CD4-positive, CD25-positive, alpha-beta regulatory T cell (primary cell): ENCODE results near the gene ZCCHC13. TPM values are rescaled to one million over a fixed set of nuclear protein-coding genes. Genes with fewer than 3 reads are reported as not detected.

Experiments used
- ATAC-seq, 2 donors: fragments of 150-1000 bp; cut with Tn5 transposase; one replicate each; pipeline ENCODE4 v1.10.0; 2021; ENCODE audit warnings: low read depth in 2 of 2, moderate number of reproducible peaks in 2 of 2, moderate library complexity in 1 of 2
- DNase-seq, 3 donors: peaks; one replicate each; pipeline versions ENCODE4 v3.0.0 to v3.0.0-alpha.2; 2012 to 2022; ENCODE audit warnings: mixed read lengths in 1 of 3
- H3K27ac ChIP-seq: one replicate; pipeline ENCODE4 v1.7.0; 2013; ENCODE audit warnings: mild to moderate bottlenecking, low read length; ENCODE audit not compliant: insufficient read depth, poor library complexity, severe bottlenecking
- H3K27me3 ChIP-seq: one replicate; pipeline ENCODE4 v1.7.0; 2013; ENCODE audit warnings: low read length; ENCODE audit not compliant: control insufficient read depth, insufficient read depth
- H3K36me3 ChIP-seq: one replicate; pipeline ENCODE4 v1.7.0; 2013; ENCODE audit warnings: mild to moderate bottlenecking, low read length, moderate library complexity; ENCODE audit not compliant: control insufficient read depth, insufficient read depth
- H3K4me1 ChIP-seq: 2 replicates; pipeline ENCODE4 v1.7.0; 2013; ENCODE audit warnings: mild to moderate bottlenecking, low read length; ENCODE audit not compliant: insufficient read depth, control insufficient read depth, poor library complexity, severe bottlenecking
- H3K4me3 ChIP-seq: one replicate; pipeline ENCODE4 v1.7.0; 2013; ENCODE audit warnings: low read depth, mild to moderate bottlenecking, low read length, moderate library complexity
- H3K9me3 ChIP-seq, 2 experiments: 1 replicate in 1 of 2; 2 replicates in 1 of 2; pipeline ENCODE4 v1.7.0; 2013; ENCODE audit warnings: low read length in 2 of 2, mild to moderate bottlenecking in 1 of 2, moderate library complexity in 1 of 2; ENCODE audit not compliant: control insufficient read depth in 2 of 2
- H3K27ac Mint-ChIP-seq, 3 donors: one replicate each; pipeline ENCODE4 v1.8.0; 2020 to 2022; ENCODE audit warnings: mild to moderate bottlenecking in 3 of 3, mixed read lengths in 3 of 3, moderate library complexity in 2 of 3
- H3K27me3 Mint-ChIP-seq: one replicate; pipeline ENCODE4 v1.8.0; 2022; ENCODE audit warnings: mild to moderate bottlenecking, mixed read lengths
- H3K36me3 Mint-ChIP-seq: one replicate; pipeline ENCODE4 v1.8.0; 2020; ENCODE audit warnings: mixed read lengths
- H3K4me1 Mint-ChIP-seq, 4 donors: one replicate each; pipeline ENCODE4 v1.8.0; 2020 to 2022; ENCODE audit warnings: mixed read lengths in 4 of 4, mild to moderate bottlenecking in 1 of 4
- H3K4me3 Mint-ChIP-seq, 4 donors: one replicate each; pipeline ENCODE4 v1.8.0; 2020 to 2022; ENCODE audit warnings: mild to moderate bottlenecking in 4 of 4, mixed read lengths in 4 of 4, moderate library complexity in 3 of 4
- H3K9me3 Mint-ChIP-seq, 7 donors: one replicate each; pipeline ENCODE4 v1.8.0; 2020 to 2022; ENCODE audit warnings: mixed read lengths in 7 of 7, mild to moderate bottlenecking in 3 of 7, moderate library complexity in 2 of 7
- polyA plus RNA-seq, 4 donors: library from polyadenylated mRNA; unstranded; fragments of 300-500 nt; fragmentation: Illumina TruSeq; gene quantifications; one replicate each; pipeline ENCODE4 v1.2.3, GENCODE V29; 2021
- total RNA-seq: library from RNA; stranded (reverse); gene quantifications from one replicate; pipeline ENCODE4 v1.2.3, GENCODE V29; 2022

The ZCCHC13 gene
- total and polyA plus RNA-seq, 5 donors from 2014 or later, result not detected

DNA sequence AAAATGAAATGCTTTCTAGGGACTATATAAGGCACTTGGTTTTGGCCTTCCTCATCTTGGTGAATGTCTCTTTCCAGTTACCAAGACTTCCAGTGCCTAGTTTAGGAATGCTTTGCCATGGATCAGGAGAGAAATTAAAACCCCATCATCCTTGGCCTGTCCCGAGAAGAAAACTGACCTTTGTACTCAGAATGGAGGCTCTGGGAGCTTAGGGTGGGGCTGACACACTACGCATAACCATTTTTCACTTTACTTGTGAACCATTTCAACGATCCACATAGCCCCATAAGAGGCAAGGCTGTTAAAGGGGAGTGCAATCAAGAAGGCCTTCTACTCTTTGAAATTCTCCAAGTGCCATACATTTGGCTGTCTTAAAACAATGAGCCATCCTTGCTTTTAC is 26.7 kb upstream of the ZCCHC13 start:
- no peak overlapping the region for H3K4me3 Mint-ChIP-seq
- H3K4me1 Mint-ChIP-seq, result peaks cover 0 to 7% (median 3%) of the 10 kb centered on the region in 4 donors
- peaks cover 16% of the 10 kb centered on the region for H3K36me3 Mint-ChIP-seq
- H3K36me3 ChIP-seq, result peaks cover 60% of the 10 kb centered on the region
- H3K9me3 ChIP-seq, result no peaks in the 10 kb centered on the region
- ATAC-seq, result no peak
- no peaks in the 10 kb centered on the region for H3K4me1 ChIP-seq
- no peak overlapping the region for H3K27ac Mint-ChIP-seq
- H3K27ac ChIP-seq, result no peak overlapping the region
- no peak for DNase-seq
- H3K4me3 ChIP-seq, result no peak overlapping the region
- peaks cover 0 to 1% (median 0%) of the 10 kb centered on the region in 7 donors for H3K9me3 Mint-ChIP-seq
- H3K27me3 ChIP-seq, result no peaks in the 10 kb centered on the region
- no peaks in the 10 kb centered on the region for H3K27me3 Mint-ChIP-seq

DNA sequence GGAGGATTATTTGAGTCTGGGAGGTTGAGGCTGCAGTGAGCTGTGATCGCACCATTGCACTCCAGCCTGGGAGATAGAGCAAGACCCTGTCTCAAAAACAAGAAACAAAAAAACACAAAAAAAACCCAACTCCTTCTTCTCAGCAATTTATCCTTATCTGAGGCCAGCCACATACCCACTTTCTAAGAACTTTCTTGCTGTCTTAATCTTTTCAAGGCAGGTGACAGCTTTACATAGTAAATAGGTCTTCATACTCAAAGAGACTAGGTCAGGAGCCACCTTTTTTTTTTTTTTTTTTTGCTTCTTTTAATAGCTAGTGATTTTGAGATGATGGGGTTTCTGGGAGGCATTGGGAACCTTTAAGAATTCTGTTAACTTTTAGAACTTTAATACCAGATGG is 26.1 kb upstream of the ZCCHC13 start:
- peaks cover 16% of the 10 kb centered on the region for H3K36me3 Mint-ChIP-seq
- DNase-seq, result no peak

DNA sequence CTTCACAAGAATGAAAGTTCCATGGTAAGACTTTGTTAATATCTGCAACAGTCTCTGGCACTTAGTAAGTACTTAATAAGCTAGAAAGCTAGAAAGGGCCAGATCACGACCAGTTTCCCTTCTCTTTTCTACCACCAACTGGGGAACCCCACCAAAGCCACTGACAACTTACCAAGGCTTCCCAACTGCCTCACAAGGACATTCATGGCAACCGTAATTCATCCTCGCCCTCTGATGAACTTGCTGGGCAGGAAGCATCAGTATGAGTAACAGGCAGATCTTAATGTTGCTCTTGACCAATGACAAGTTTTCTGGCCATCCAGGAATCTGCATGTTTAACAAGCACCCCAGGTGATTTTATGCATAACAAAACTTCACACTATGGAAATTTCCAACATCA is 23.2 kb upstream of the ZCCHC13 start:
- DNase-seq, result no peak
- H3K4me3 ChIP-seq, result no peak overlapping the region
- no peaks in the 10 kb centered on the region for H3K27me3 Mint-ChIP-seq
- H3K9me3 ChIP-seq, result no peaks in the 10 kb centered on the region
- no peak overlapping the region for H3K27ac ChIP-seq
- ATAC-seq, result no peak
- no peak overlapping the region for H3K27ac Mint-ChIP-seq
- H3K27me3 ChIP-seq, result no peaks in the 10 kb centered on the region
- no peak overlapping the region for H3K4me3 Mint-ChIP-seq
- peaks cover 4% of the 10 kb centered on the region for H3K4me1 ChIP-seq
- H3K36me3 ChIP-seq, result peaks cover 59% of the 10 kb centered on the region
- peaks cover 7% of the 10 kb centered on the region for H3K36me3 Mint-ChIP-seq
- peaks cover 0 to 16% (median 9%) of the 10 kb centered on the region in 4 donors for H3K4me1 Mint-ChIP-seq
- peaks cover 0 to 1% (median 0%) of the 10 kb centered on the region in 7 donors for H3K9me3 Mint-ChIP-seq

More for the DNA sequence above, 26.1 kb upstream of the ZCCHC13 start:
- H3K27ac ChIP-seq, result no peak overlapping the region
- H3K27ac Mint-ChIP-seq, result no peak overlapping the region
- peaks cover 60% of the 10 kb centered on the region for H3K36me3 ChIP-seq
- H3K9me3 ChIP-seq, result no peaks in the 10 kb centered on the region
- peaks cover 0 to 7% (median 3%) of the 10 kb centered on the region in 4 donors for H3K4me1 Mint-ChIP-seq
- H3K27me3 ChIP-seq, result no peaks in the 10 kb centered on the region
- no peak overlapping the region for H3K4me3 ChIP-seq
- no peak overlapping the region for H3K4me3 Mint-ChIP-seq
- ATAC-seq, result no peak
- peaks cover 0 to 1% (median 0%) of the 10 kb centered on the region in 7 donors for H3K9me3 Mint-ChIP-seq
- no peaks in the 10 kb centered on the region for H3K4me1 ChIP-seq
- H3K27me3 Mint-ChIP-seq, result no peaks in the 10 kb centered on the region

DNA sequence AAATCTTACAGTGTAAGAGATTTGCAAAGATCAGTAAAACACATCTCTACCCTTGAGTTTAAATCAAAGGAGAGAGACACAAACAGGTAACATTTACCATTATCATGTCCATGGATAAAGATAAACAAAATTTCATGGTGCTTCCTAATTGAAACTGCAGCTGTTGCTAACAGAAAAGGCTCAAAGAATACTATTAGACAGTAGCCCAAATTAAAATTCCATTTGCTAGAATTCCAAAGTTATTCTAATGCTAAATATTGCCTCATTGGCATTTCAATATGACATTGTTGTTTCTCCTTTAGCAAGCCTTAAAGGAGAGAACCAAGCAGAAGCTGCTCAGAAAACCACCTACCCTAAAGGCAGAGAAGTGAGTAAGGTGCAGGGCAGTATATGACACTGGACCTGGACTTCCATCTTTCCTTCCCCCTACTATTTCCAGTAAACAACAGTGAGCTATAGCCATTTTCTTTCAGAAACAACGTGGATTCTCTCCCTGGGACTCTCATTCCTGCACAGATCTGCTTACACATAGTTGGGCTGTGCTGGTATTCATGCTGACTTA is 19.5 kb upstream of the ZCCHC13 start:
- H3K4me3 ChIP-seq, result no peak overlapping the region
- Mint-ChIP-seq H3K9me3 (no peaks in the 10 kb centered on the region), H3K27ac (peak overlapping the region in 1 of 3 donors; percentile 69), H3K4me1 (peaks cover 0 to 42% (median 19%) of the 10 kb centered on the region in 4 donors), H3K27me3 (no peaks in the 10 kb centered on the region), H3K36me3 (peaks cover 12% of the 10 kb centered on the region), H3K4me3 (peak overlapping the region in 1 of 4 donors; percentile 27)
- ATAC-seq, result no peak
- no peak overlapping the region for H3K27ac ChIP-seq
- no peaks in the 10 kb centered on the region for H3K27me3 ChIP-seq
- DNase-seq, result no peak
- H3K9me3 ChIP-seq, result no peaks in the 10 kb centered on the region
- H3K36me3 ChIP-seq, result peaks cover 49% of the 10 kb centered on the region
- peaks cover 19% of the 10 kb centered on the region for H3K4me1 ChIP-seq

DNA sequence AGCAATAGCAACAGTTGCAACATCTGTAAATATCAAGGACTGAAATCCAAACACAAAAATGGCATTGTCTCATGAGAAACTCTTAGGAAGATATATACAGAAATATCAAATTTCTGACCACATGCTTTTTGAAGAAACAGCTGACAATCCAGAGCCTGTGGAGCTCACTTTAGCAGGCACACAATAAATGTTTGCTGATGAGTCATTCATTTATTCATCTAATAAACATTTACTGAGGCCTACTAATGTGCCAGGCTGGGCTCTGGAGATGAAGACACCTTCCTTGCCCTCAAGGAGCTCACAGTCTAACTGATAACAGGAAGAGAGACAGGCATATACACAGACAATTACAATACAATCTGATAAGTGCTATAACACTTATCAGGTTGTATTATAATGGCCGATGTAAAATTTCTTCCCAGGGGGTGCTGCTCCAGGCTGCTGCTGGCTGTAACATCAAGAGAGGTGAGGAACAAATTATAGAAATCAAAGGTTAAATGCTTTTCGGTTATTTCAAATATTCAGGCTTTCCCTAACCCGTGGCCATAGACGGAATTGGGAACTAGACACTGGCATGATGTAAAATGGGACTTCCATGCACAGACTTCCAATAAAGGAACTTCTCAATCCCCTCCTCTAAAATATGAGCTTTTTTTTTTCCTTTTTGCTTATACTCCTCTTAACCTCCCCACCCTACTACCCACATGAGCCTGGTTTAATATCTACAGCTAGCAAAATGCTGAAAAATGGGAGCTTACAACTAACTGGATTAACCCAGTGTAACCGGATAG is 16.8 kb upstream of the ZCCHC13 start:
- Mint-ChIP-seq H3K36me3 (peaks cover 12% of the 10 kb centered on the region), H3K9me3 (peaks cover 0 to 1% (median 0%) of the 10 kb centered on the region in 7 donors), H3K4me1 (peaks cover 0 to 42% (median 17%) of the 10 kb centered on the region in 4 donors), H3K27ac (no peak overlapping the region), H3K27me3 (peaks cover 6% of the 10 kb centered on the region), H3K4me3 (no peak overlapping the region)
- Histone ChIP-seq H3K27me3 (no peaks in the 10 kb centered on the region), H3K4me1 (peaks cover 20% of the 10 kb centered on the region), H3K4me3 (no peak overlapping the region), H3K9me3 (no peaks in the 10 kb centered on the region), H3K27ac (no peak overlapping the region), H3K36me3 (peaks cover 25% of the 10 kb centered on the region)
- no peak for DNase-seq
- no peak for ATAC-seq

DNA sequence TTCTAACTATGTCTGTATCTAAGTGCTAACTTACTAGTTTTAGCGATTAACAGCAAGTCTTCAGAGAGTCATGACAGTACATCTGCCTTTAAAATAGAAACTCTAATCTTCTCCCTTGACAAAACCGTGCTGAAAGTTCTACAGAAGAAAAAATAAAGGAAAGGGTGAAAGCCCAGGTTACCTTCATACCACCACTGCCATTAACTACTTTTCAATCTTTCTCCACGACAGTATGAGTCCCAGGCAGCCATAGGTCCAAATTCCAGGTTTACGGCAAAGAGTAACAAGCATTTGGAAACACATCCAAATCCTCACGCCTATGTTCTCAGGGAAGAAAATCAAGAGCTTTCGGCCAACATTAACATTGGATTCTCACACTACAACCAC is 12.4 kb upstream of the ZCCHC13 start:
- no peaks in the 10 kb centered on the region for H3K27me3 ChIP-seq
- DNase-seq, result no peak

DNA sequence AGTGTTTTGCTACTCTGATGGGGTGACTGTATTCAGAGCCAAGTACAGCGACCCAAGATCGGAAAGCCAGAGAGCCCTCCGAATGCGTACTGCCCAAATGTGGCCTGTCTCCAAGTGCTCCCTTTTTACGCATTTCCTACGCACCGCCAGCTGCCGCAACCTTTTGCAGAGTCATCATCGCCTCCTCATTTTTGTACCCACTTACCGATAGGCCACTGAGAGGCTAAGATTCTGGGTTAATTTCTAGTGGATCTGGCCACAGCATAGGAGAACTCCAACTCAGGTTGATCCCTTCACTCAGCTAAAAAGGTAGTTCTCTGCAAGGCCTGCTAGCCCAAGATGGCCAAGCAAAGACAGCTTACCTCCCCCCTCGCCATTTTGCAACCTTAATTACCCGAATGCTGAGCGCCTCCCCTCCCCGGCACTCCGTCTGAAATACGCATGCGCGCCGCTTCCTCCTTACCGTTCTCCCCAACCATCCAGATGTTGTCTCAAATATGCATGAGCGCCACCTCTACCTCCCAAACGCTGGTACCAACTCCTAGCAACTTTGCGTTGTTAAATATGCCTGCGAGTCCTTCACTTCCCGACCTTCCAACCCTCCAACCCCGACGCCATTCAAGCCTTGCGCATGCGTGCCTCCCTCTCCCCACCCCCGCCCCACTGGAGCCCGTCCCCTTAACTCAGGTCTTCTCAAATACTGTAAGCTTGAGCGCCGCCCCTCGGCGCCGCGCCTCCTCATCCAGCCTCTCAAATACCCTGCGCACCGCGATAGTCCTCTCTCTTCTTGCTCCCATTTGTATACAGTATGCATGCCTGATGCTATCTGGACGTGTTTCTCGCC is 11.8 kb upstream of the ZCCHC13 start:
- H3K27me3 Mint-ChIP-seq, result peaks cover 12% of the 10 kb centered on the region

More for the DNA sequence above, 12.4 kb upstream of the ZCCHC13 start:
- Mint-ChIP-seq H3K27ac (peak overlapping the region; percentile 98), H3K36me3 (peaks cover 4% of the 10 kb centered on the region), H3K4me3 (peak overlapping the region; percentile 94 to 100 (median 97)), H3K4me1 (peaks cover 0 to 25% (median 11%) of the 10 kb centered on the region in 4 donors), H3K27me3 (peaks cover 12% of the 10 kb centered on the region), H3K9me3 (peaks cover 0 to 1% (median 0%) of the 10 kb centered on the region in 7 donors)
- peak overlapping the region; percentile 99 for H3K4me3 ChIP-seq
- peak overlapping the region; percentile 86 for H3K27ac ChIP-seq
- no peaks in the 10 kb centered on the region for H3K9me3 ChIP-seq
- H3K36me3 ChIP-seq, result peaks cover 8% of the 10 kb centered on the region
- no peak for ATAC-seq
- H3K4me1 ChIP-seq, result peaks cover 16% of the 10 kb centered on the region

More for the DNA sequence above, 11.8 kb upstream of the ZCCHC13 start:
- Mint-ChIP-seq H3K4me1 (peaks cover 0 to 22% (median 11%) of the 10 kb centered on the region in 4 donors), H3K36me3 (peaks cover under 1% of the 10 kb centered on the region), H3K27ac (peak overlapping the region; percentile 98), H3K9me3 (peaks cover 0 to 1% (median 0%) of the 10 kb centered on the region in 7 donors), H3K4me3 (peak overlapping the region; percentile 94 to 100 (median 97))
- Histone ChIP-seq H3K4me1 (peaks cover 16% of the 10 kb centered on the region), H3K4me3 (peak overlapping the region; percentile 99), H3K9me3 (no peaks in the 10 kb centered on the region), H3K27ac (peak overlapping the region; percentile 86), H3K27me3 (no peaks in the 10 kb centered on the region), H3K36me3 (peaks cover 4% of the 10 kb centered on the region)
- DNase-seq, result peak; percentile 74 to 92 (median 86)
- ATAC-seq, result peak; percentile 88 to 90
